Right renal cortex interstitium (tissue), 3 donors: ENCODE data around the gene FYB1. TPM values are rescaled to one million over a fixed set of nuclear protein-coding genes. Genes with fewer than 3 reads are reported as not detected.
"Not testable (repeated sequence)": the region's sequence is repeated elsewhere in the genome, so short reads cannot be mapped to it uniquely, and the experiment has no call there.

Experiments used
- DNase-seq, 3 donors: peaks; one replicate each; pipeline ENCODE4 v3.0.0-alpha.2; 2013; ENCODE audit warnings: low read depth in 3 of 3, low spot score in 2 of 3
- polyA plus RNA-seq, 3 donors: library from polyadenylated mRNA; unstranded; fragments of 120-200 nt; gene quantifications; one replicate each; pipeline ENCODE4 v1.2.1, GENCODE V29; 2013; ENCODE audit not compliant: insufficient read length in 3 of 3

Gene FYB1
- 1 to 10 TPM; 4.4 to 5.4 (median 5.2) TPM for polyA plus RNA-seq

GRCh38 chr5:39219437-39219836, at the start of gene FYB1:
TSS of gene FYB1 (minus strand) at chr5:39219563. CDS start at chr5:39202960, 16,603 bp downstream.
- no peak for DNase-seq

- no peak for DNase-seq
Observed at GRCh38 chr5:39267186-39267585, 47.8 kb upstream of the FYB1 start.

GRCh38 chr5:39266442-39266841, 47.1 kb upstream of the FYB1 start:
- no peak for DNase-seq

- no peak for DNase-seq
Observed at GRCh38 chr5:39264528-39264927, 45.2 kb upstream of the FYB1 start.

GRCh38 chr5:39262981-39263380, 43.6 kb upstream of the FYB1 start:
- DNase-seq, result no peak

DNA sequence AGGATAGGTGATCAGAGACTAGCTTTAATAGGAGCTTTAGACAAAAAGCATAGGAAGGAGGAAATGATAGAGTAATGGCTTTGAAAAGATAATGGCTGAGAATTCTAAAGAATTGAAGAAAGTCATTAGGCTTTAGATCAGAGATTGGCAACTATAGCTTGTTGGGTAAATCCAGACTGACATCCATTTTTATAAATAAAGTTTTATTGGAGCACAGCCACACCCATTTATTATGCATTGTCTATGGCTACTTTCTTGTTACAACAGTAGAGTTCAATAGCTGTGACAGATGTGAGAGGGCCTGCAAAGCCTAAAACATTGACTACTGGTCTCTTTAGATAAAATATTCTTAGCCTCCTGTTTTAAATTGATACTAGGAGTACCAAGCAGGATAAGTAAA, 40.7 kb upstream of the FYB1 start:
- no peak for DNase-seq

DNA sequence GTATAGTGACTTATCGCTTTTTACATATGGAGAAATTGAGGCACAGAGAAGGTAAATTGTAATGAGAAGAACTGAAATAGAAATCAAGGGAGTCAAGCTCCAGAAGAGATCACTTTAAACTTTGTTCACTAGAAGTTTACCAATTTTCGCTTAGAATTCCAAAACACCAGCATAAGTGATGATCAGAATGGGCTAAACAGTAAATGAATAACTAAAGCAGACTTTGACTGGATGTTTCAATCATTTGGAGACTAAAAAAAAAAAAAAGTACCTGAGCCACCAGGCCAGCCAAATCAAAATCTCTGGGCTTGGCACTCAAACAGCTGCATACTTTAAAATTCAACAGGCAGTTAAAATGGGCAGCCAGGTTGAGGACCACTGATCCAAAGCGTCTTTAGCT, 38.2 kb upstream of the FYB1 start:
- DNase-seq, result peak in 1 of 3 donors; percentile 10

- DNase-seq, result no peak
Observed at GRCh38 chr5:39256477-39257235, 37.3 kb upstream of the FYB1 start.

DNA sequence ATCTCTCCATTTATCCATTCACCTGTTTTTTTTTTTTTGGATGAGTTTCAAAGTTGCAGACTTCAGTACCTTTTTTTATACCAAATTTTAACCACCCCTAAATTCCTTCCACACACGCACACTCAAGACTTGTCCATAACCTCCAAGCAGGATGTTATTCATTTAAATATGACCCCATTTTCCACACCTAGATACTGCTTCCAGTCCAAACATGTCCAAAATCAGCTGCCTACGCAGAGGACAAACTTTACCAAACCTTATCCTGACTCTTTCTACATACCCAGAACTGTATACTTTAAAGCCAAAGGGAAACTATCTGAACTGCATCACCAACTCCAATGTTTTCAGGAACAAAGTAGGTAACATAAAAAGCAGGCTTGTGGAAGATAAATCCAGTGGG, 36.0 kb upstream of the FYB1 start:
- DNase-seq, result no peak

DNA sequence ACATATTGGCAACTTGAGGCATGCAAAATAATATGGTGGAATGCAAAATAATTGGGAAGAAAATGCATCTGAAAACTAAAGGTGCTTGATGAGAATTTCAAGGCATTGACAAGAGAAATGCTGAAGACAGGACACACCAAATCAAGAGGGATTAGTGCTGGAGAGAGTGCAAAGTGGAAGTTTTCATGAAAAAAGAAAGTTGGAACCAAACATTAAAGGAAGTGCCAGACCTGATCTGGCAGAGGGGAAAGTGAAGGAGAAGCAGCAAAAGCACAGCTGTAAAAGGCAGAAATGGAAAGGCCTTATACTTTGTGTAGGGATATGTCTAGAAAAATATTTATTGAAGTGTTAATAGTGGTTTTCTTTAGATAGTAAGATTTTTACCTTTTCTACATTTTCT, 35.3 kb upstream of the FYB1 start:
- no peak for DNase-seq

- DNase-seq, result no peak
Observed at GRCh38 chr5:39253196-39253595, 33.8 kb upstream of the FYB1 start.

DNA sequence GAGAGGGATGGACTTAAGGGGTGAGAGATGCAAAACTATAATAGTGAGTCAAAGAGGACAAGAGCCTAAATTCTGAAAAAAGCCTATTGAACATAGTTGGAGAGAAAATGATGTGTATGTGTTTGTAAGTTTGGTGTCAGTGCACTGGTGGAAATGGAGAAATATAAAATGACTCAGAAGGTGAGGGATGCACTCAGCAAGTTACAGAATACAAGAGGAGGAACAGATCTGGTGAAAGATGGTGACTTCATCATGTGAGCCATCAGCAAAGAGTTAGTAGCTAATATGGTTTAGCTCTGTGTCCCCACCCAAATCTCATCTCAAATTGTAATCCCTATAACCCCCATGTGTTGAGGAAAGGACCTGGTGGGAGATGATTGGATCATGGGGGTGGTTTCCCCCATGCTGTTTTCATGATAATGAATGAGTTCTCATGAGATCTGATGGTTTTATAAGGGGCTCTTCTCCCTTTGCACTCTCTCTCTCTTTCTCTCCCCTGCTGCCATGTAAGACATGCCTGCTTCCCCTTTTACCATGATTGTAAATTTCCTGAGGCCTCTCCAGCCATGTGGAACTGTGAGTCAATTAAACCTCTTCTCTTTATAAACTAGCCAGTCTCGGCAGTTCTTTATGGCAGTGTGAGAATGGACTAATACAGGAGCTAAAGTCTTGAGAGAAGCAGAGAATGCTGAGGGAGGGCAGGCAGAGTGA, 30.4 kb upstream of the FYB1 start:
- DNase-seq, result no peak

GRCh38 chr5:39249069-39249468, 29.7 kb upstream of the FYB1 start:
- DNase-seq, result no peak

DNA sequence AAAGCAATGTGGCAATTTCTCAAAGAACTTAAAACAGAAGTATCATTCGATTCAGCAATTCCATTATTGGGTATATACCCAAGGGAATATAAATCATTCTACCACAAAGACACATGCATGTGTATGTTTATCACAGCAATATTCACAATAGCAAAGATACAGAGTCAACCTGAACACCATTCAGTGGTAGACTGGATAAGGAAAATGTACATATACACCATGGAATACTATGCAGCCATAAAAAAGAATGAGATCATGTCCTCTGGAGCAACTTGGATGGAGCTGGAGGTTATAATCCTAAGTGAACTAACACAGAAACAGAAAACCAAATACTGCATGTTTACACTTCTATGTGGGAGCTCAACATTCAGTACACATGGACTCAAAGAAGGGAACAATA, 21.4 kb upstream of the FYB1 start:
- DNase-seq, result no peak

DNA sequence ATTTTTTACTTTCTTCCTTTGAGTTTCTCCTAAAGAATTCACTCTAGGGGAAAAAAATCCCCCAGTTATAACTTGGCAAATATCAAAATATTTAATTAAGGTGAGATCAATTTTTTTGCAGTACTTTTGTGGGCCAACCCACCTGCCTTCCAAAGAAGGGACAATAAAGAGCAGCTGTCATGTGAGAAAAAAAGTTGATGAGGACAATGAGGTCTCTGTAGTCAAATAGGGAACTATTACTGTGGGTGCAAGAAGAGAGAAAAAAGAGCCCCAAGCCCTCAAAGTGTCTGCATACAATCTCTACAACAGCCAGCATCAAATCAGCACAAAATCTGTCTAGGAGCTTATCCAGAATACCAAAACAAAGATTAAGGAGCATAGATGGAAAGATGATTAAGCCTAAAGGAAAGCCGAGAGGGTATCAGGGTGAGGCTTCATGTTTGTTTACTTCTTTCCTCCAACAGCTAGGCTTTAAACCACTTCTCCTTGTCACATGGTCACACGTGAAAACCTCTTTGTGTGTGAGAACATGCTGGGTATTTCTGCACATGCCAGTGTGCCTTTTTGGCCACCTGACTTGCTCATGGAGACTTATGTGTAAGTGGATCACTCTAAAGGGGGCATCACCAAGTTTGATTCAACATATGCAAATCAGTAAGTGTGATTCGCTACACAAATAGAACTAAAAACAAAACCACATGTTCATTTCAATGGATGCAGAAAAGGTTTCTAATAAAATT, 19.2 kb upstream of the FYB1 start:
- DNase-seq, result no peak

GRCh38 chr5:39236718-39237117, 17.4 kb upstream of the FYB1 start:
- DNase-seq, result no peak

DNA sequence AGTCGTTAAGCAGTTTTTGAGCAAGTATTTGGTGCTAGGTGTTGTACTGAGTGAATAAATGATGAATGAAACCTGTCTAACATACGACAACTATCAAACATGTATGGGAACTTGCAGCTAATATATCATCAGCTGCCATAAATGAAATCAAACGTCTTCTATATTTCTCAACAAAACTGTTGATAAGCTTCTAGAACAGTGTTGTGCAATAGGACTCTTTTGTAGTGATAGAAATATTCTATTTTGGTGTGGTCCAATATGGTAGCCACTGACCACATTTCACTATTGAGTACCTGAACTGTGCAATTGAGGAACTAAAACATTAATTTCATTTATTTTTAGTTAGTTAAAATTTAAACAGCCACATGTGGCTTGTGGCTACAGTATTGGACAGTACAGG, 16.3 kb upstream of the FYB1 start:
- DNase-seq, result no peak

DNA sequence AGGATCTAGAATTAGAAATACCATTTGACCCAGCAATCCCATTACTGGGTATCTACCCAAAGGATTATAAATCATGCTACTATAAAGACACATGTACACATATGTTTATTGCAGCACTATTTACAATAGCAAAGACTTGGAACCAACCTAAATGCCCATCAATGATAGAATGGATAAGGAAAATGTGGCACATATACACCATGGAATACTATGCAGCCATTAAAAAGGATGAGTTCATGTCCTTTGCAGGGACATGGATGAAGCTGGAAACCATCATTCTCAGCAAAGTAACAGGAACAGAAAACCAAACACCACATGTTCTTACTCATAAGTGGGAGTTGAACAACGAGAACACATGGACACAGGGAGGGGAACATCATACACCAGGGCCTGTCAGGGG, 15.1 kb upstream of the FYB1 start:
- not testable (repeated sequence) for DNase-seq

- no peak for DNase-seq
Observed at GRCh38 chr5:39233783-39234182, 14.4 kb upstream of the FYB1 start.

- DNase-seq, result no peak
Observed at GRCh38 chr5:39231705-39232525, 12.6 kb upstream of the FYB1 start.

DNA sequence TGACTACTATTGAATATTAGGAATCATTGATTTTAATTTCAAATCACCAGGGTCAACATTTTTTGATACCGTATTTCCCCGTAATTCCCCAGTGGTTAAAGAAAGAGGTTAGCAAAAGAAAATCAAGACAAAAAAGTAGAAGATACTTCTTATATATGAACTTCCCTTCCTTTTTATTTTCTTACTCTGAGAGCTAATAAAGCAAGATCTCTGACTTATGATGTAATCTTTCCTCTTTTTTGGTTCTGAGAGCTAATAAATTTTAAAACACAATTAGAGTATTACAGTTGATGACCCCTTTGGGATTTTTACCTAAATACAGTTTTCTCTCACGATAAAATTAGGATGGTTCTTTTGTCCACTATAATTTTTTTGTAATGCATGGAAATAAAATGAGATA, 9.2 kb upstream of the FYB1 start:
- no peak for DNase-seq
